ENCODE results near the gene EXOSC5. TPM values are rescaled to one million over a fixed set of nuclear protein-coding genes. Genes with fewer than 3 reads are reported as not detected.

EXOSC5 gene
- total and polyA plus RNA-seq, 2 of the 4 experiments (the other 2 are of a cell fraction): 19.0 to 25.2 TPM

DNA sequence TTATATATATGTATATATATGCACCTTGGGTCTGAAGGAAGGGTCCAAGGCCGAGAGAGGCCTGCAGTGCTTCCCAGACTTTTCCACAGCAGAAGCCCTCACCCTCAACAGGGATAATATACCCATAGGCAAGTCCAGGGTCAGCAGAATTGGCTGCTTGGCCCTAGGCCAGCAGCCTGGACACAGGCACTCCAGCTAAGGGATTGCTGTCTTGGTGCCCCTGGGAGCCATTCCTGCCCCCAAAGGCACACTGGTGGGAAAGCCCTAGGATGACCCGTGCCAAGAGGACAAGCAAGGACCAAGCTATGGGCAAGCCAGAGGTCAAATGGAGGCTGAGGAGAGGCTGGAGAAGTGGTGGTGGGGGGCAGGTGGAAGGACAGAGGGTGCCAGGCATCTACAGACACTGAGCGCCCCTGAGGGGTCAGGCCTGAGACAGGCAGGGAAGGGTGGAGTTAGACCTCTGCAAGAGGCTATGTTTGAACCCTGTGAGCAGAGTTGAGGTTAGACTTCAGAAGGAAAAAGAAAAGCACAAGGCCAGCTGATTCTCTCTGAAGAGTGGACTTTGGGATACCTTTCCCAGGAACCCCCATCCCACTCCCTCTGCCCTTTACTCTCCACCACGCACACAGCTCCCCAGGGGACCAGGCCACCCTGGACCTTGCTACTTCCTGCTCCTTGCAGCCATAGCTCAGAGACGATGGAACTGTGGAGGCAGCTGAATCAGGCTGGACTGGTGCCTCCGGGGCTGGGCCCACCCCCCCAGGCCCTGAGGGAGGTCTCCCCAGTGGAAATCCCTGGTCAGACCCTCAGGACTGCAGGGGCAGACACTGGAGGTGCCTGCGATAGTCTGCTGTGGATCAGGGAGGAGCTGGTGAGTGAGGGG is 45.6 kb upstream of the EXOSC5 start, which contains the start of gene ERICH4:
Gene ERICH4 (plus strand): TSS at position 684 of the 883 bp plus-strand sequence. CDS start 14 bp downstream, at position 698.
- H2AK5ac ChIP-seq (ENCODE audit: low read depth, low read length): no peak within 1 kb of the TSS
- no peak within 1 kb of the TSS for H3K4me2 ChIP-seq (ENCODE audit: low read depth, low read length)
- WGBS, 2 experiments (ENCODE audit: extremely low coverage in 2 of 2, insufficient read length in 1 of 2): 46% methylated on average over 5 of the region's 7 CpGs; no CpG with 5 or more reads in 1 of the 2 experiments
- ChIA-PET CTCF (no interaction called here), POLR2A (ENCODE audit: unreplicated experiment) (no interaction called here)
- no peak within 1 kb of the TSS for H3K4ac ChIP-seq (ENCODE audit: low read depth, low read length)
- intact Hi-C loops (cut with micrococcal nuclease) (no loop called here), dilution Hi-C loops (cut with HindIII; ENCODE audit: low sequenced_read_pairs, unreplicated experiment) (no loop called here), in situ Hi-C loops (cut with MboI; ENCODE audit: low sequenced_read_pairs) (loop anchor here (5.0 kb wide), 1 partner anchor 130 kb away; no protein-coding TSS in a partner anchor)
- H3K27me3 ChIP-seq (ENCODE audit: control insufficient read depth, insufficient read depth, low read length): peaks cover 3% of the 10 kb centered on the region
- H2AFZ ChIP-seq (replicated peaks; ENCODE audit: low read length, poor library complexity): peak within 1 kb of the TSS; percentile 13
- no peak within 1 kb of the TSS for H4K91ac ChIP-seq (ENCODE audit: insufficient read depth, low read depth, low read length)
- no peak within 1 kb of the TSS for H4K5ac ChIP-seq (ENCODE audit: low read depth, low read length)
- H3K18ac ChIP-seq (ENCODE audit: low read depth, low read length): no peak within 1 kb of the TSS
- H2BK5ac ChIP-seq (ENCODE audit: low read depth, low read length, poor library complexity, severe bottlenecking): no peak within 1 kb of the TSS
- DNase-seq (no peak), ATAC-seq (ENCODE audit: low read depth) (no peak)
- peaks cover 8 to 13% of the 10 kb centered on the region in 2 experiments for H3K79me1 ChIP-seq (ENCODE audit: low read depth in 1 of 2, low read length in 2 of 2)
- no TSS peak for BruUV-seq (replicated peaks)
- H2BK120ac ChIP-seq (ENCODE audit: low read depth, low read length): no peak within 1 kb of the TSS
- H3K36me3 ChIP-seq (ENCODE audit: control insufficient read depth, insufficient read depth, low read length): peaks cover 3% of the 10 kb centered on the region; the same call in 1 of the 2 replicates
- H3K4me3 ChIP-seq (ENCODE audit: insufficient read depth, low read depth, low read length): no peak within 1 kb of the TSS
- TF ChIP-seq CTCF (conservative IDR thresholded peaks at IDR 0.05; ENCODE audit: low read depth, low read length): no peak
- no peak for TF ChIP-seq MAFK (IDR thresholded peaks at IDR 0.05; ENCODE audit: low read depth, low read length)
- TF ChIP-seq CEBPB (IDR thresholded peaks at IDR 0.05; ENCODE audit: low read depth, low read length): no peak
- no peak for TF ChIP-seq MXI1 (IDR thresholded peaks at IDR 0.05; ENCODE audit: borderline replicate concordance, low read depth, low read length)
- TF ChIP-seq, protein P1, sequence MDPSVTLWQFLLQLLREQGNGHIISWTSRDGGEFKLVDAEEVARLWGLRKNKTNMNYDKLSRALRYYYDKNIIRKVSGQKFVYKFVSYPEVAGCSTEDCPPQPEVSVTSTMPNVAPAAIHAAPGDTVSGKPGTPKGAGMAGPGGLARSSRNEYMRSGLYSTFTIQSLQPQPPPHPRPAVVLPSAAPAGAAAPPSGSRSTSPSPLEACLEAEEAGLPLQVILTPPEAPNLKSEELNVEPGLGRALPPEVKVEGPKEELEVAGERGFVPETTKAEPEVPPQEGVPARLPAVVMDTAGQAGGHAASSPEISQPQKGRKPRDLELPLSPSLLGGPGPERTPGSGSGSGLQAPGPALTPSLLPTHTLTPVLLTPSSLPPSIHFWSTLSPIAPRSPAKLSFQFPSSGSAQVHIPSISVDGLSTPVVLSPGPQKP (IDR thresholded peaks at IDR 0.05; ENCODE audit: borderline replicate concordance, low read depth, low read length): no peak
- TF ChIP-seq FOS (IDR thresholded peaks at IDR 0.05; ENCODE audit: low read depth, low read length): no peak
- no peak for TF ChIP-seq NFE2L2 (IDR thresholded peaks at IDR 0.05; ENCODE audit: low read depth, low read length)
- TF ChIP-seq RCOR1 (IDR thresholded peaks at IDR 0.05; ENCODE audit: insufficient replicate concordance, low read length): no peak
- TF ChIP-seq MAZ (IDR thresholded peaks at IDR 0.05; ENCODE audit: borderline replicate concordance, low read depth, low read length): no peak
- TF ChIP-seq USF2 (IDR thresholded peaks at IDR 0.05; ENCODE audit: low read depth, low read length): no peak
- no peak within 1 kb of the TSS for H2AK9ac ChIP-seq (replicated peaks; ENCODE audit: low read depth, low read length, poor library complexity)
- H3K27ac ChIP-seq (ENCODE audit: insufficient read depth, low read length): no peak within 1 kb of the TSS
- no peak within 1 kb of the TSS for H3K23ac ChIP-seq (ENCODE audit: low read depth, low read length)
- H3K4me1 ChIP-seq (ENCODE audit: control insufficient read depth, insufficient read depth, low read length): no peaks in the 10 kb centered on the region; the same call in 1 of the 2 replicates
- H3K9ac ChIP-seq (ENCODE audit: low read depth, low read length): no peak within 1 kb of the TSS
- H3K9me1 ChIP-seq (ENCODE audit: insufficient read depth, low read length): no peaks in the 10 kb centered on the region; the same call in 1 of the 2 replicates
- no peak within 1 kb of the TSS for H3K56ac ChIP-seq (ENCODE audit: extremely low read depth, insufficient read depth, low read length)
- H4K20me1 ChIP-seq (ENCODE audit: insufficient read depth, low read length): no peaks in the 10 kb centered on the region
- no peaks in the 10 kb centered on the region for H3K9me3 ChIP-seq (ENCODE audit: control insufficient read depth, insufficient read depth, low read length)
- no peak within 1 kb of the TSS for H2BK15ac ChIP-seq (ENCODE audit: low read depth, low read length)
- H4K8ac ChIP-seq (ENCODE audit: low read depth in 2 of 2, low read length in 2 of 2): no peak within 1 kb of the TSS
- H3K14ac ChIP-seq (replicated peaks; ENCODE audit: low read depth, low read length): no peak within 1 kb of the TSS
- no peak within 1 kb of the TSS for H2BK20ac ChIP-seq (ENCODE audit: low read depth, low read length)
